Globus pallidus (tissue), 1 donor: ENCODE data around the gene HOPX.
"Not testable (repeated sequence)": the region's sequence is repeated elsewhere in the genome, so short reads cannot be mapped to it uniquely, and the experiment has no call there.

Experiments used
- DNase-seq: peaks from one replicate; pipeline ENCODE4 v3.0.0-alpha.2; 2015; ENCODE audit warnings: low spot score

The HOPX gene

GRCh38 chr4:56688094-56688647 is 7.1 kb upstream of the HOPX start:
- no peak for DNase-seq

- DNase-seq, result no peak
These were observed 5.6 kb upstream of the HOPX start for GRCh38 chr4:56686537-56687231.

- no peak for DNase-seq
These were observed 3.4 kb upstream of the HOPX start for GRCh38 chr4:56684320-56685050.

- no peak for DNase-seq
These were observed 2.4 kb upstream of the HOPX start for GRCh38 chr4:56683455-56683854.

- DNase-seq, result no peak
These were observed 893 bp upstream of the HOPX start for GRCh38 chr4:56681853-56682525.

GRCh38 chr4:56680266-56680665 is 830 bp downstream of the HOPX start:
- DNase-seq, result no peak

- DNase-seq, result no peak
These were observed 3.4 kb downstream of the HOPX start for GRCh38 chr4:56677711-56678110.

GRCh38 chr4:56674984-56675383 is 6.1 kb downstream of the HOPX start:
- DNase-seq, result no peak

- DNase-seq, result no peak
These were observed 9.2 kb downstream of the HOPX start for GRCh38 chr4:56671860-56672259.

- DNase-seq, result no peak
These were observed 9.7 kb downstream of the HOPX start for GRCh38 chr4:56671373-56671772.

- no peak for DNase-seq
These were observed 12.8 kb downstream of the HOPX start for GRCh38 chr4:56668267-56668666.

GRCh38 chr4:56667396-56667795 is 13.7 kb downstream of the HOPX start:
- DNase-seq, result not testable (repeated sequence)

- no peak for DNase-seq
These were observed 14.8 kb downstream of the HOPX start for GRCh38 chr4:56666279-56666678.

GRCh38 chr4:56665781-56666180 is 15.3 kb downstream of the HOPX start:
- DNase-seq, result no peak

- DNase-seq, result no peak
These were observed 18.2 kb downstream of the HOPX start for GRCh38 chr4:56662782-56663468.

- no peak for DNase-seq
These were observed 21.1 kb downstream of the HOPX start for GRCh38 chr4:56659946-56660345.

GRCh38 chr4:56658528-56658927 is 22.6 kb downstream of the HOPX start:
- DNase-seq, result no peak

GRCh38 chr4:56657818-56658217 is 23.3 kb downstream of the HOPX start:
- no peak for DNase-seq

- no peak for DNase-seq
These were observed 24.0 kb downstream of the HOPX start for GRCh38 chr4:56657128-56657527.

GRCh38 chr4:56656346-56656643 is 24.8 kb downstream of the HOPX start:
- no peak for DNase-seq

GRCh38 chr4:56655627-56656345 is 25.3 kb downstream of the HOPX start:
- no peak for DNase-seq

- no peak for DNase-seq
These were observed 25.9 kb downstream of the HOPX start for GRCh38 chr4:56655209-56655626.
